ENCODE measurements around the gene FAM240A.

The FAM240A gene

DNA sequence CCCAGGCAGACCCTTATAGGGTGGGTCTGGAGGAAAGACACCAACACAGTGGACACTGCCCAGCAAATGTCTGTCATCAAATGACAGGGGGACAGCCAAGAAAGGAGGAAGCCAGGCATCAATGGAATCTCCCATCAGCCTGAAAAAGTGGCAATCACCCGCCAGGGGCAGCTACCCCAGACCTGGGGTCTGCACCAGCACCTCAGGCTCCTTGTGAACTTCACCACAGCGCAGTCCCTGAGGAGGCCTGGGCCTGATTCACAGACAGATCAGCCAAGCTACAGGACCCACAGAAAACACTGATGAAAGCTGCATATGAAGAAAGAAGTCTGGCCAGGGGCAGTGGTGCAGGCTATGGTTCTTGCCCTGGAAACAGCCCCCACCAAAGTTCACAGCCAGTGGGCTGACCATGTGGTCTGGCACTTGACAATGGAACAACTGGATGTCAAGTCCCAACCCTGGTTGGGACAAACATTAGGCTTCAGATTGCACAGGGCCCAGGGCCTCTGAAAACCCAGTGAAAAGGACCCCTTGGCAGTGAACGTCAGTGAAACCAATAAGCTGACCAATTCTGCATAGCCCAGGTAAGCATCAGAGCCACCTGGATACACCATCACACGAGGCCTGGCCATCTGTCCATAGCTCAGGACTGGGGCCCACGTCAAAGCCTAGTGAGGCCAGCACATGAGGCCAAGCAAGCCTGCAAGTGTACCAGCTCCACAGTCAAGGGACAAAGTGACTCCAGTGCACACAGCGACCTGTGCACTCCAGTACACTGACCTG lies 52.1 kb downstream of the FAM240A start:
- DNase-seq, result no peak

DNA sequence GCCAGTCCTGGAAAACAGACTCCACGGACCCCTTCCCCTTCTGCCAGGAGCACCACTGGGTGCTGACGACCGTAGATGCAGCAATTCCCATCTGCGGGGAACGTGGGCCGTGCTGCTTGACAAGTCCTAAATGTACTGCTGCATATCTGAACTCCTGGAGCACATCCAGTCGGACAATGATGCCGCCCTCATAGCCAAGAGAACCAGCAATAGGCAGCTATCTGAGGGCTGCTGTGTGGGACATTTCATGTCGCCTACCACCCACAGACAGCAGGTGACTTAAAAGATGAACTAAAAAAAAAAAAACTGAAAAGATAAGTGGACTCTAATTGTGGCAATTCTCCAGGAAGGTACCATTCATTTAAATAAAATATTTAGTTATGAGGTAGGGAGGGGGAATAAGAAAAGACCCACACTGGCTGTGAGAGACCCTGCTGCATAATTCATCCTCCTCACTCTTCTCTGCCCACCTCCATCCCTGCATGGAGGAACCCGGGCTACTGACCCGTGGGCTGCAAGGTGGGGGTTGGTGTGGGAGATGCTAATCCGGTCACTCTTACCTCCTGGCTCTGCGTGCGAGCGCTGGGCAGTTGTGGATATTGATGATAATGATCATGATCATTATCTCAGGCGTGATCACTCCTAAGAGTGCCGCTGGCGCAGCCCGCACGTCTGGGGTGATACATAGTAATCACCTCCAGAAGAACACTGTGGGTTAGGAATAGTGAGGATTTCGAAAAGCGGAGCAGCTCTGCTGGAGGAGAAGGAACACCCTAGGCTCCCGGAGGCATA lies 52.8 kb downstream of the FAM240A start:
- no peak for DNase-seq

DNA sequence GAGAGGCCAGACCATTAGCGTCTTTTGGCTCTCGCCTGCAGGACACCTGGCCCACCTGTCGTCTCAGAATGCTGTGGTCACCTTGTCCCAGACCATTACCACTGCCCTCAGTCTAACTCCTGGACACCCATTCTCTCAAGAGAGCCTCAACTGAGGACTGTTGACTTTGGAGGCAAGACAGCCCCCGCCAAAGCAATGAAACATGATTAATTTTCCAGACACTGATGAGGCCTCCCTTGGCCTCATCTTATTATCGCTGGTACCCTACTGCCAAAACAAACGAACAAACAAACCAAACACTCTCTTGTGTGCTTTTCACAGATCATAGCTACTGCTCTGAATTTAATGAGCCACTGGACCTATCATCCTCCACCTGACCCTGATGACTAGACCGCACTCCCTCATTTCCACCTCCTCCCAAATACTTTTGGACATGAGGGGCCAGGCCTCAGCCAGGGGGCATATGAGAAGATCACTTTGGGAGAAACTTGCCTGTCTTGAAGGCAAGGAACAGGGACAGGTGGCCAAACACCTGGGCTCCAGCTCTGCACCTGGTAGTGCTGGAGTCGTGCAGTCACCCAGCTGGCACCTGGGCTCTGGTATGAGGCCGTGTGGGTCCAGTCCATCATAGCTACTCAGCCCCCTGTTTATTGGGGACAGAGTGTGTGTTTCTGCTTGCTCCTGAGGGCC lies 53.6 kb downstream of the FAM240A start:
- DNase-seq, result no peak

DNA sequence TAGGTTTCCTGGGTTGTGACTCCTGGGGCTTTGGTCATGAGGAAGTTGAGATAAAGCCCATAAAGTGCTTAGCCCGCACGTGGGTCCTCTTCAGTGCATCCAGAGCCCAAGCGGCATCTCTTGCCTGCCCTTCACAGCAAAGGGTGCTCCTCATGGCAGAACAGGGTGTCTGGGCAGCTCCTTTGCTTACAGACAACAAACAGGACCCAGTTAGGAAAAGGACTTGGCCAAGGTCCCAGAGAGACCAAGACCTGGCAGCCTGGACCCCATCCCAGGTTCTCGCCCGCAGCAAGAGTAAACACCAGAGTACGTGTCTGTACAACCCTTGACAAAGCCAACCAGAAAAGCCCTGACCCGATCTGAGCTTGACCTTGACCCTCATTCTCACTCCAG lies 54.1 kb downstream of the FAM240A start:
- no peak for DNase-seq

DNA sequence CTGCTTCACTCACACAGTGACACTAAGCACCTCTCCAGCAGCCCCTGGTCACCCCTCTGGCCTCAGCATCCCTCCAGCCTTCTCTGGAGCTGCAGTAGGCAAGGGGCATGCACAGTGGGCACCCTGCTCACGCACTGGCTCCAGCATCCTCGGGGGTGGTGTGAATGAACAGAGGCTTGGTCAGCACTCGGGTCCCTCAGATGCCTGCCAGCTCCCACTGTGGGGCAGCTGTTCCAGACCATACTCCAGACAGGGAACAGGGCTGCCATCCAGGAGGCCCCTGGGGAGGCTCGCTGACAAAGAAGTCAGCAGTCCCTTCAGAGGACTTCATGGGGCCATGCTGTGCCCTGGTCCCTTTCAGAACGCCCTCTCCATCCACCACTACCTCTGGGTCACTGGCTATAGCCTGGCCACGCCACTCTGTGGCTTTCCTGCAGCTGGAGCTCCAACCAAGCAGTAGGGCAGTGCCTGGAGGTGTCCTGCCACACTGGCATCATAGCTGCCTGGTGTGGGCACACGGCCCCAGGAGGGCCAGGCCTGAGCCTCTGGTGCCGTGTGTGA lies 54.8 kb downstream of the FAM240A start:
- DNase-seq, result no peak

DNA sequence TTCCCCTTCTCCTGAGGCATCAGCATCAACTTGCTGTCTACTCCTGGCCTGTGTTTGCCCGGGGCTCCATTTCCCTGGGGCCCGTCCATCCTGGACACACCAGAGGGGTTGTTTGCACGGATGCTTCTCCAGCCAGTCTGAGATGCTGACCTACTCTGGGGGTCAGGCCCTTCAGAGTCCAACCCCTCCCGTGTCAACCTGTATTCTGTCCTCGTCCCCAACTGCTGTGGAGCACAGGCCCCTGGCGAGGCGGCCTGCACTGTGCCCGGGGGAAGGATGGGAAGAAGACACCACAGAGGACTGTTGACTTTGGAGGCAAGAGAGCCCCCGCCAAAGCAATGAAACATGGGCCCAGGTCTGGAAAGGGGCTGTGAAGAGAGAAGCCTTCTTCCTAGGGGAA lies 55.3 kb downstream of the FAM240A start:
- DNase-seq, result no peak

DNA sequence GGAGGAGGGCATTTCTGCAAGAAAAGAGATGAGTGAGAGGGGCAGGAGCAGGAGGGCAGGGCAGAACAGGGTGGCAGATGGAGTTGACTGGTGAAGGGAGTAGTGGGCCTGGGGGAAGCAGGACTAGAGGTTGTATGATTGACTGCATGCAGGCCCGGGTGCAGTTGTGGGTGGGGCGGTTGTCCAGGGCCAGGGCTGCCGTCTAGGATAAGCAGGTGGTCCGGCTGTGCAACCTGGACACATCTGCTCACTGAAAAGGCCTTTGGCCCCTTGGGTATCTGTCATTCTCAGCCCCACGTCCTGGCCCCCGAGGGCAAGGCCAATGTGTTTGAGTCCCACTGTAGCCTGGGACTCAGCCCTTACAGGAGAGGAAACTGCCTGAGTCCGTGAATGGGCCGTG lies 55.8 kb downstream of the FAM240A start:
- no peak for DNase-seq

DNA sequence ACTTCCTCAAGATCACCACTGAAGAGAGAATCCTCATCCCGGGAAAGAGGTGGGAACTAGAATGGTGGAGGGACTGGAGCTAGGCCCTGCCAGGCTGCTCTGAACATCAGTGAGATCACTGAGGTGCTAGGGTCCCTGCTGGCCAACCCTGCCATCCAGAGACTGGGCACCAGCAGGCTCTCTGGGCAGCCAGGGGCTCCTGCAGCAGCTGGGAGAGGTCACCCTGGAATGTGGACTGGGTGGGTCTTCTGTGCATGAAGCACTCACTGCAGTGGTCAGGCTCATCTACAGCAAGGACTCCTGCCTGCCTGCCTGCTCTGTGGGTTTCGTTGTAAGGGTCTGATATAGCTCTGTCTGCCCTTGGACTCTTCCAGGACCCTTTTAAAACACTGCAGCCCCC lies 56.3 kb downstream of the FAM240A start:
- no peak for DNase-seq

DNA sequence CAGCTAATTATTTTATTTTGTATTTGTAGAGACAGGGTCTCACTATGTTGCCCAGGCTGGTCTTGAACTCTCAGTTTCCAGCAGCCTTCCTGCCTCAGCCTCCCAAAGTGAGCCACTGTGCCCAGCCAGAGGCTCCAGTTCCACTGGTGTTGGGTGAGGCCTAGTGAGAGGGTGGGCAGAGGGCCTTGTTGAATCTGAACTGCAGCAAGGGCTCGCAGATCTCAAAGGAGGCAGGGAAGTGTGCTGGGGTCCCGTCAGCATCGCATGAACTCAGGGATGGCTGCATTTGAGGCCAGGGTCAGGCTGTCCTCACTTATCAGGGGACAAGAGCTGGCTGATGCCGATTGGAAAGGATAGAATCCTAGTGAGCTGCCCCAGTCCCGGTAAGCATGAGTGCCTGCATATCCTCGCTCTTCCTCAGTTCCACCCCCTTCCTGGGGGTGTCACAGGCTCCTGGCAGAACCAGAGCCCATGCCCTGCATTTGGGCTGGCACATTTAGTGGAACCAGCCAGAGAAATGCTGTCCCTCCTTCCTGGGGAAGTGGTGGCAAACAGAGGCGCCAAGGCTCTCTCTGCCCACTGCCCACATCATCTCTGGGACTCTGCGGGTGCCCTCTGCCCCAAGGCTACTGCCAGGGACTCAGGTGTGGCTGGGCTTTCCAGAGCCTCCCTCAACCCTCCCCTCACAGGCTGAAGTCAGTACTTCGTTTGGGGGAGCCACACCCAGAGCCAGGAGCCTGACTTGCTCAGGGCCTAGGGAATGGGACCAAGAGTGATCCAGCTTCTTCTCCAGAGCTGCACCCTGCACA lies 57.1 kb downstream of the FAM240A start:
- DNase-seq, result no peak

DNA sequence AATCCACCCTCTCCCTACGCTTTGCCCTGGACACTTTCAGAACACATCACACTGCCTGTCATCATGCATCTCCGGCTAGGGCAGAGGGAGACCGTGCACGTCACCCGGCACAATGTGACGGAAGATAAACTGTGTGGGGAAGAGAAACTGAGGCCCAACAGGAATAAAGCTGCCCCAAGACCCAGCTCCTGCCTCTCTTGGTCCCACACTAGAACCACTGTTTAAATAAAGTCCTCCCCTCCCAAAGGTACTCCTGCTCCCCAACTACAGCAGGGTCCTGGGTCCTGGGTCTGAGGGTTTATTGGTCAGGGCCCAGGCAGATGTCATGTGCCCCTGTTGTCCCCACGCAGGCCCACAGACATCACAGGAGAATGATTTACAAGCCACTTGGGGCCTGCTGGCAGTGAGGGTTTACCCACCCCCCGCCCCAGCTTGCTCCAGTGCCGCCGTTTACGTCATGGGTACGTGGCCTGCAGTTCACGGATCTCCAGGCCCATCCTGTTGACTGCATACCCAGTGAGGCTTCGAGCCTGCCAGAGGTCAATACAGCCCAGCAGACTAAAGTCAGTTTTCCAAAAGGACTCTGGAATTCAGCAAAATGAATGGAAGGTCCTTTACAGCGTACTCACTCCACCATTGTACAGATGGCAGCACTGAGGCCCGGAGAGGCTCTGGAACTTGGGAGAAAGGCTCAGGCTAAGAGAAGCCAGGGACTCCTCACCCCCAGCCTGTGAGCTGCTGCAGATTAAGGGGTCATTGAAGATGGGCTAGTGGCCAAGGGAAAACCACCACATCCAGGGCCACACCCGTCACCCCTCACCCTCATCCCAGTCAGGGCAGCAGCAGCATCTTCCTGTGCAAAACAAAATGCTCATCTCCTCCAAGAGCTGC lies 57.9 kb downstream of the FAM240A start:
- DNase-seq, result no peak

DNA sequence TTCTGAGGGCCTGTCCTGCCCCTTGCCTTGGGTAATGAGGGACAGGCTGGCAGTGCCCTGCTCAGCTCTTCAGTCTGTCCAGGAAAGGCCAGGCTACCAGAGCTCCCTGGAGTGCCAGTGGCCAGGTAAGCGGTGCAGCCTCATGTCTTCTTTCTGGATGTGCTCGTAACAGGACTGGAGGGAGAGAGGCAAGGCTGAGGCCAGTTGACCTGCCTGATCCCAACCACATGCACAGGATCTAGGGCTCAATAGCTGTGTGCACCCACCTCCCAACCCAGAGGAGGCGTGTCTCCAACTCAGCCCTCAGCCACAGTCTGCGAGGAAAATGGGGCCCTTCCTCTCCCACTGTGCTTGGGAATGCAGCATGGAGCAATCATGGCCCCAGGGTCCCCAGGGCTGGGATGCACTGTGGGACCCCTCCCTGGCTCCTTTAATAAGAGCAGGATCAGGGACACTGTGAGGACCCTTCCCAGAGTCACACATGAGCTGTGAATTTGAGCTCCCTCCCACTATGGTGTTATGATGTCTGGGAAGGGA lies 58.6 kb downstream of the FAM240A start:
- no peak for DNase-seq

DNA sequence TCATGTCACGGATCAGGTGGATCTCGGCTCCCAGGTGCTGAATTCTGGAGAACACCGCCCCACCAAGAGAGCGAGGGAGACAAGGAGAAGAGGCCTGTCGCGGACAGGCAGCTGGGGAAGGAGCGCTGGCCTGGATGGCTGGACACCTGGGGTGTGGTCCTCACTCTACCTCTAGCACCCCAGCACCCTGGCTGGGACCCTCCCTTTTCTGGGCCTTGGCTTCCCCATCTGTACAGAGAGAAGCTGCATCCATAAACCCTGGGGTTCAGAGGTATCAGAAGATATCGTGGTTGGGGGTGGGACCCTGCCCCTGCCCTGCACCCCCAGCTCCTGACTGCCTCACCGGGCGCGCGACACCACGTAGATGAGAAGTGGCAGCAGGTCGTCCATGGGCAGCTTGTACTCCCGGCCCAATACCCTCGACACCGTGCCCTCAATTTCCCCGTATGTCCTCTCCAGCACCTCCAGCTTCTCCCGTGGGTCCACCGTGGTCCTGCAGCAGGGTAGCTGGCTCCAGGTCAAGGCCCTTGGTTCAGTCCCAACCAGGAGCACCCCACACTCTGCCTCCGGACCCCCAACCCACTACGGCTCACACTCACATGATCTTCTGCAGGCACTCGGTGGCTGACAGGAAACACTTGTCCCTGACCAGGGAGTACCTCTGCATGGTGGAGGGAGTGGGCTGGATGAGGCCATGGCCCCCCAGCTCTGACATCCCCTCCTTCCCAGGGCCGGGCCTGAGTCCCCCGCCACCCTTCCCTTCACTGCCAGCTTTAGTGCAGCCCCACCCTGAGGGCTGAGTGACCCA lies 59.4 kb downstream of the FAM240A start:
- no peak for DNase-seq

DNA sequence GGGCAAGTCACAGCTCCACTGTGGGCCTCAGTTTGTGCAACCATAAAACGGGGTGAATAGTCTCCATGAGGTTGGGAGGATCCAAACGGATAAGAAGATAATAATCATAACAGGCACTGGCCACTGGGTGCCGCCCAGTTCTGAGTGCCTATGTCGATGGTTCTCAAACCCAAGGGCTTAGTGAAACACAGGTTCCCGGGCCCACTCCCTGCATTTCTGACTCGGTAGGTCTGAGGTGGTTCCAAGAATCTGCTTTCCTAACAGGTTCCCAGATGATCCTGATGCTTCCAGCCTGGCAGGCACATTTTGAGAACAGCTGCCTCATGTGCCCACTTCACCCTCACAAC lies 60.0 kb downstream of the FAM240A start:
- DNase-seq, result no peak

DNA sequence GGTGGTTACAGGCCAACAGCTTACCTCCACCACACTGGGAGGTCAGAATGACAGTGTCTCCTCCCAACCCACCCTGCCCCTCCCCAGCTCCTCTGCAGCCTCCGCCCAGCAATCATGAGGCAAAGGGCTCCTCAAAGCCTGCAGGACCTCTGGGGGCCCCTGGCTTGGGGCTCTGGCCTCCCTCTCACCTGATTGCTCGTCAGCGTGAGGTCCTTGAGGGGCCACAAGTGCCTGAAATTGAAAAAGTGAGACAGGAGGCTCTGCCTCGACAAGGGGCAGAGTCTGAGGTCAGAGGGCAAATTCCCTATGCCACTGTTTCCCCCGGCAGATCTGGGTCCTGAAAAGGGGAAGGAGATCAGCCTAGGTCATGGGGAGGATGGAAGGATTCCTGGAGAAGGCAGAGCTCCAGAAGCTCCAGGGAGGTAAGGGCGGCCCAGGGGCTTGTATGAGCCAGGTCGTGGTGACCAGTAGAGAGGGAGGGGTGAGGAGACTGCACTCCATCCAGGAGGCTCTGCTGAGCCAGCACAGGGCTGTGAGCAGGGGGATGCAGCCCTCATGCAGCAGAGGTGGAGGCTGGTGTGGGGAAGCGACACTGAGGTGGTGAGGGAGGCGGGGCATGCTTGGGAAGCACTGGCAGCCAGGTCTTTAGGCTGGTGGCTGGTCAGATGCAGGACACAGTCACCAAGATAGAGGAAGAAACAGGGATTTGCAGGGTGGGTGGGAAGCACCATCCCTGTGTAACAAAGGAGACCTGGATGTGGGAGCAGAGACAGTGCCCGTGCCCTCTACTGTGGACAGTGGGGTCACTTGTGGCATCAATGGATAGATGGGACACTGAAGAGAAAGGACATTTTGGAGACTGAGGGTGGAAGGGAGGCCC lies 61.1 kb downstream of the FAM240A start:
- no peak for DNase-seq

DNA sequence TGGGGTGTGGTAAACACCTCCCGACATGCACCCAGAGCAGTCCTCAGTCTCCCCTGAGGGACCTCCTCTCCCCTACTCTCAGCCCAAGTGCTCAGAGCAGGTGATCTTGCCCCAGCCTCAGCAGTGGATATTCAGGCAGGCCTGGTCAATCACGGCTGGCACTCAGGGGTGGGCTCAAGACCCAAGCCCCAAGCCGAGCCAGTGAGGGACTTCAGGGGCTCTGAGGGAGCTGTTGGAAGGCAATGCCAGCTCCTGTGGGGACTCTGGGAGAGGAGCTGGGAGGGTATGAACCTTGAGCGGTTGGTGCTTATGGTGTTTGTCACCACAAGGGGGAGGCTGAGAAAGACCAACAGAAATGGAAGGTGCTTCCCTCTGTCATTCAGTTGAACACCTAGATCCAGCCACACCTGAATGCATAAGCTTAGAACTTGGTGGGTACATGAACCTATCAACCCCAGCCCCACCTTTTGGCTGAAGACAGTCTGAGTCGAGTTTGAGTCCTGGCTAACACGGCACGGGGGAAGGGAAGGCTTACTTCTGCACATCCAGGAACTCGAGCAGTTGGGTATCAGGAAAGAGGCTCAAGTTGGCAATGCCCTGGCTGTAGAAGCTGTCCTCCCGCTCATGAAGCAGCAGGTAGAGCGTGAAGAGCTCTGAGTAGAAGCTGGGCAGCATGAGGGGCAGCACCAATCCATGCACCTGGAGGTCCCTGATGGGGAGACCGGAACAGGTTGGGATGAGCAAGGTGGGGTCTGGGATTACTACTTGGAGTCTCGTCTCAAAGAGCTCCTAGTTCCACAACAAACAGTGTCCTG lies 61.9 kb downstream of the FAM240A start:
- DNase-seq, result no peak

DNA sequence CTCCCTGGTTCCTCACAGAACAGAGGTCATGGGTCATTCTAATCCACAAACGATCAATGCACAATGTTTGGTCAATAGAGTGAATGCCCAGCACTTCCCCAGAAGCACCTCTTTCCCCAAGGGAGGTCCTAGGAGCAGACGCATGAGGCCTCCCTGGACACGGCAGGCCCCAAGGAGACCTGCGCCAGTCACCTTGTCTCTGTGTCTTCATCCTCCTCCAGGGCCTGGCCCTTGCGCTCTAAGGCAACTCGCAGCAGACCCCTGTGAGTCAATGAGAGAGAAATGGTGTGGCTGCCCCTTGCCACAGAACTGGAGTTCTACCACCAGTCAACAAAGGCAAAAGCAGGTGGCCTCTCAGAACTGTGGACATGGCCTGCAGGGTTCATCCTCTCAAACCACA lies 63.1 kb downstream of the FAM240A start:
- DNase-seq, result no peak
